GM23338 (cell line): ENCODE data around the gene FARS2. TPM values are rescaled to one million over a fixed set of nuclear protein-coding genes. Genes with fewer than 3 reads are reported as not detected.

Experiments
- ATAC-seq: fragments of 200-7000 bp; cut with Tn5 transposase; 3 replicates; pipeline ENCODE4 v1.9.1; 2020
- DNase-seq: peaks from one replicate; pipeline ENCODE4 v3.0.0-alpha.2; 2015; ENCODE audit warnings: low spot score
- H2AFZ ChIP-seq: fragments of 200-600 bp; sonication (generic); 2 replicates; pipeline ENCODE4 v1.8.0; 2016; ENCODE audit warnings: antibody characterized with exemption, mild to moderate bottlenecking, moderate library complexity
- H3F3A ChIP-seq: fragments of 200-600 bp; sonication (generic); replicated peaks from 2 replicates; pipeline ENCODE4 v1.8.0; 2017; ENCODE audit warnings: antibody characterized with exemption, mixed run types, low read depth
- H3K27ac ChIP-seq: fragments of 200-600 bp; sonication (generic); 2 replicates; pipeline ENCODE4 v1.6.1; 2016; ENCODE audit warnings: low read depth
- H3K27me3 ChIP-seq: fragments of 200-600 bp; sonication (generic); 2 replicates; pipeline ENCODE4 v1.8.0; 2016; ENCODE audit warnings: mild to moderate bottlenecking, mixed run types, moderate library complexity; ENCODE audit not compliant: insufficient read depth
- H3K36me3 ChIP-seq: fragments of 200-600 bp; sonication (generic); 2 replicates; pipeline ENCODE4 v1.8.0; 2016; ENCODE audit warnings: mild to moderate bottlenecking; ENCODE audit not compliant: insufficient read depth
- H3K4me1 ChIP-seq: fragments of 200-600 bp; sonication (generic); 2 replicates; pipeline ENCODE4 v1.8.0; 2016; ENCODE audit warnings: mild to moderate bottlenecking, moderate library complexity; ENCODE audit not compliant: insufficient read depth
- H3K4me2 ChIP-seq: fragments of 200-600 bp; sonication (generic); 2 replicates; pipeline ENCODE4 v1.7.1; 2017; ENCODE audit warnings: mixed run types
- H3K4me3 ChIP-seq: fragments of 200-600 bp; sonication (generic); 2 replicates; pipeline ENCODE4 v1.6.1; 2016; ENCODE audit warnings: mixed run types
- H3K79me2 ChIP-seq: fragments of 200-600 bp; sonication (generic); replicated peaks from 2 replicates; pipeline ENCODE4 v1.8.0; 2017; ENCODE audit warnings: mild to moderate bottlenecking; ENCODE audit not compliant: insufficient read depth
- H3K9me2 ChIP-seq: fragments of 200-600 bp; sonication (generic); 2 replicates; pipeline ENCODE4 v1.8.0; 2017; ENCODE audit not compliant: insufficient read depth
- H4K20me1 ChIP-seq: fragments of 200-600 bp; sonication (generic); replicated peaks from 2 replicates; pipeline ENCODE4 v1.8.0; 2017; ENCODE audit warnings: mild to moderate bottlenecking; ENCODE audit not compliant: insufficient read depth
- H3K27ac Mint-ChIP-seq: 2 replicates; pipeline ENCODE4 v1.8.0; 2020; ENCODE audit warnings: inconsistent platforms, mild to moderate bottlenecking, moderate library complexity, mixed read lengths
- H3K27me3 Mint-ChIP-seq: 3 replicates; pipeline ENCODE4 v1.8.0; 2022; ENCODE audit warnings: low read depth, mild to moderate bottlenecking, moderate library complexity, mixed read lengths, inconsistent platforms; ENCODE audit not compliant: insufficient read depth, poor library complexity
- H3K36me3 Mint-ChIP-seq: 3 replicates; pipeline ENCODE4 v1.8.0; 2021; ENCODE audit warnings: low read depth, mild to moderate bottlenecking, inconsistent platforms, moderate library complexity, mixed read lengths
- H3K4me1 Mint-ChIP-seq: 3 replicates; pipeline ENCODE4 v1.8.0; 2020; ENCODE audit warnings: mild to moderate bottlenecking, inconsistent platforms, mixed read lengths
- H3K4me3 Mint-ChIP-seq: 3 replicates; pipeline ENCODE4 v1.8.0; 2021; ENCODE audit warnings: moderate library complexity, mild to moderate bottlenecking, inconsistent platforms, mixed read lengths
- H3K9me3 Mint-ChIP-seq: 3 replicates; pipeline ENCODE4 v1.8.0; 2020; ENCODE audit warnings: moderate library complexity, mild to moderate bottlenecking, inconsistent platforms, mixed read lengths
- CREB1 ChIP-seq: fragments of 250-450 bp; sonication (Bioruptor Pico); IDR thresholded peaks from 2 replicates; pipeline ENCODE4 v1.5.0; 2020; ENCODE audit warnings: low read depth, mild to moderate bottlenecking, moderate library complexity
- EZH2 ChIP-seq: fragments of 200-600 bp; sonication (generic); IDR thresholded peaks from one replicate; pipeline ENCODE4 v1.8.0; 2017; ENCODE audit warnings: antibody characterized with exemption, mild to moderate bottlenecking, low read depth; ENCODE audit not compliant: unreplicated experiment
- EZH2phosphoT487 ChIP-seq: fragments of 200-600 bp; sonication (generic); IDR thresholded peaks from one replicate; pipeline ENCODE4 v1.8.1; 2018; ENCODE audit warnings: antibody characterized with exemption; ENCODE audit not compliant: unreplicated experiment
- NANOG ChIP-seq: IDR thresholded peaks from 2 replicates; pipeline ENCODE4 v1.6.1; 2016; ENCODE audit warnings: antibody characterized with exemption, borderline replicate concordance
- STAT1 ChIP-seq: IDR thresholded peaks from one replicate; pipeline ENCODE4 v1.6.1; 2016; ENCODE audit warnings: antibody characterized with exemption; ENCODE audit not compliant: unreplicated experiment
- ZNF114 ChIP-seq: fragments of 250-450 bp; sonication (Bioruptor Pico); IDR thresholded peaks from 2 replicates; pipeline ENCODE4 v1.5.0; 2020; ENCODE audit warnings: mild to moderate bottlenecking, moderate library complexity
- polyA plus RNA-seq: library from polyadenylated mRNA; unstranded; fragments of >200 nt; fragmentation: Nextera tagmentation; extraction: Ambion mirVana; gene quantifications from 2 replicates; pipeline ENCODE4 v1.2.1, GENCODE V29; 2016
- total RNA-seq: library from RNA; depleted of rRNA; stranded (reverse); fragments of >200 nt; shearing (Covaris generic); gene quantifications from 2 replicates; pipeline ENCODE4 v1.2.3, GENCODE V29; 2014
- TF ChIP-seq, protein P1 (sequence below): IDR thresholded peaks from 2 replicates; pipeline ENCODE4 v1.6.1; 2016; ENCODE audit warnings: antibody characterized with exemption
- TF ChIP-seq, protein P2 (sequence below): fragments of 250-450 bp; sonication (Bioruptor Pico); IDR thresholded peaks from 2 replicates; pipeline ENCODE4 v1.5.0; 2020; ENCODE audit warnings: mild to moderate bottlenecking, moderate library complexity

Gene FARS2
- total and polyA plus RNA-seq, 2 experiments from 2014 or later, result 7.6 to 19.0 TPM

DNA sequence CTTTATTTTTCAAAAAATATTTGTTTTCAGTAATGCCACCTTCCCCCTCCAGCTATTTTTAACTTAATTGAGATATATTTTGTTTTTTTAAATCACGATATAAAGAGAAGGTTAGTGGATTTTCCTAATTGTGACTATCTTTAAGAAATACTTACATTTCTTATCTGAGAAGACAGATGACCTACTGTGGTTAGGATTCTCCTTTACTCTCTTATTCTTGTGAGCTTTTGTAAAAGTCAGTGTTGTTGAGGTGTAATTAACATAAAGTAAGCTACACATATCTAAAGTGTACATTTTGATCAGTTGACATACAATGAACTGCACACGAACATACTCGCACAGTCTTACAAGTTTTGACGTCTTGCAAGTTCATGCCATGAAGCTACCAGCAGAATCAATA lies 144.7 kb downstream of the FARS2 start (continued):
- TF ChIP-seq, protein P1, sequence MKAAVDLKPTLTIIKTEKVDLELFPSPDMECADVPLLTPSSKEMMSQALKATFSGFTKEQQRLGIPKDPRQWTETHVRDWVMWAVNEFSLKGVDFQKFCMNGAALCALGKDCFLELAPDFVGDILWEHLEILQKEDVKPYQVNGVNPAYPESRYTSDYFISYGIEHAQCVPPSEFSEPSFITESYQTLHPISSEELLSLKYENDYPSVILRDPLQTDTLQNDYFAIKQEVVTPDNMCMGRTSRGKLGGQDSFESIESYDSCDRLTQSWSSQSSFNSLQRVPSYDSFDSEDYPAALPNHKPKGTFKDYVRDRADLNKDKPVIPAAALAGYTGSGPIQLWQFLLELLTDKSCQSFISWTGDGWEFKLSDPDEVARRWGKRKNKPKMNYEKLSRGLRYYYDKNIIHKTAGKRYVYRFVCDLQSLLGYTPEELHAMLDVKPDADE, result no peak
- TF ChIP-seq ZNF114 (CRISPR knock-in tag), result no peak

DNA sequence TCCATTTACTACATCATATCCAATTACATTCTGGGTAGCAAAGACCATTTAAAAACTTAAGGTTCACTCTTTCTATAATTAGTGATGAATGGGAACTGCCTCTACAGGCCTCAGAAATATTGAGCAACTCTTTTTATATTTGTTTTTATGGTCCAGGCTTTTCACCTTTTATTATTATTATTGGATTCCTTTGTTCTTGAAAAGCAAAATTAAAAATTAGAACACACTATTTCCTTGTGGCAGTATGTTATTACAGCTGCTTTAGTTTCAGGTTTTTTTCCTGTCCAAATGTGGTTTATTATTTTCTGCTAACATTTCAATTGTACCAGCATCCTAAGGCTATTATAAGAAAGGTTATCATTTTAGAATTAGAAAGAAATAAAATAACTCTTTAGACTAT lies 150.1 kb downstream of the FARS2 start:
- Histone ChIP-seq H3K79me2 (no peaks in the 10 kb centered on the region), H3F3A (no peaks in the 10 kb centered on the region), H2AFZ (no peak overlapping the region), H3K4me1 (peaks cover 6% of the 10 kb centered on the region; the same call in 1 of the 2 replicates), H3K27me3 (no peaks in the 10 kb centered on the region), H3K4me3 (no peak overlapping the region), H3K4me2 (no peak overlapping the region), H4K20me1 (no peaks in the 10 kb centered on the region), H3K9me2 (no peaks in the 10 kb centered on the region), H3K36me3 (no peaks in the 10 kb centered on the region), H3K27ac (no peak overlapping the region)
- H3K9me3 Mint-ChIP-seq, result no peaks in the 10 kb centered on the region; the same call in 2 of the 3 replicates
- peaks cover 3% of the 10 kb centered on the region; the same call in 1 of the 3 replicates for H3K36me3 Mint-ChIP-seq
- H3K4me1 Mint-ChIP-seq, result peaks cover 21% of the 10 kb centered on the region
- no peak overlapping the region for H3K27ac Mint-ChIP-seq
- TF ChIP-seq EZH2, result no peak
- no peak for TF ChIP-seq CREB1 (CRISPR knock-in tag)
- TF ChIP-seq, protein P2, sequence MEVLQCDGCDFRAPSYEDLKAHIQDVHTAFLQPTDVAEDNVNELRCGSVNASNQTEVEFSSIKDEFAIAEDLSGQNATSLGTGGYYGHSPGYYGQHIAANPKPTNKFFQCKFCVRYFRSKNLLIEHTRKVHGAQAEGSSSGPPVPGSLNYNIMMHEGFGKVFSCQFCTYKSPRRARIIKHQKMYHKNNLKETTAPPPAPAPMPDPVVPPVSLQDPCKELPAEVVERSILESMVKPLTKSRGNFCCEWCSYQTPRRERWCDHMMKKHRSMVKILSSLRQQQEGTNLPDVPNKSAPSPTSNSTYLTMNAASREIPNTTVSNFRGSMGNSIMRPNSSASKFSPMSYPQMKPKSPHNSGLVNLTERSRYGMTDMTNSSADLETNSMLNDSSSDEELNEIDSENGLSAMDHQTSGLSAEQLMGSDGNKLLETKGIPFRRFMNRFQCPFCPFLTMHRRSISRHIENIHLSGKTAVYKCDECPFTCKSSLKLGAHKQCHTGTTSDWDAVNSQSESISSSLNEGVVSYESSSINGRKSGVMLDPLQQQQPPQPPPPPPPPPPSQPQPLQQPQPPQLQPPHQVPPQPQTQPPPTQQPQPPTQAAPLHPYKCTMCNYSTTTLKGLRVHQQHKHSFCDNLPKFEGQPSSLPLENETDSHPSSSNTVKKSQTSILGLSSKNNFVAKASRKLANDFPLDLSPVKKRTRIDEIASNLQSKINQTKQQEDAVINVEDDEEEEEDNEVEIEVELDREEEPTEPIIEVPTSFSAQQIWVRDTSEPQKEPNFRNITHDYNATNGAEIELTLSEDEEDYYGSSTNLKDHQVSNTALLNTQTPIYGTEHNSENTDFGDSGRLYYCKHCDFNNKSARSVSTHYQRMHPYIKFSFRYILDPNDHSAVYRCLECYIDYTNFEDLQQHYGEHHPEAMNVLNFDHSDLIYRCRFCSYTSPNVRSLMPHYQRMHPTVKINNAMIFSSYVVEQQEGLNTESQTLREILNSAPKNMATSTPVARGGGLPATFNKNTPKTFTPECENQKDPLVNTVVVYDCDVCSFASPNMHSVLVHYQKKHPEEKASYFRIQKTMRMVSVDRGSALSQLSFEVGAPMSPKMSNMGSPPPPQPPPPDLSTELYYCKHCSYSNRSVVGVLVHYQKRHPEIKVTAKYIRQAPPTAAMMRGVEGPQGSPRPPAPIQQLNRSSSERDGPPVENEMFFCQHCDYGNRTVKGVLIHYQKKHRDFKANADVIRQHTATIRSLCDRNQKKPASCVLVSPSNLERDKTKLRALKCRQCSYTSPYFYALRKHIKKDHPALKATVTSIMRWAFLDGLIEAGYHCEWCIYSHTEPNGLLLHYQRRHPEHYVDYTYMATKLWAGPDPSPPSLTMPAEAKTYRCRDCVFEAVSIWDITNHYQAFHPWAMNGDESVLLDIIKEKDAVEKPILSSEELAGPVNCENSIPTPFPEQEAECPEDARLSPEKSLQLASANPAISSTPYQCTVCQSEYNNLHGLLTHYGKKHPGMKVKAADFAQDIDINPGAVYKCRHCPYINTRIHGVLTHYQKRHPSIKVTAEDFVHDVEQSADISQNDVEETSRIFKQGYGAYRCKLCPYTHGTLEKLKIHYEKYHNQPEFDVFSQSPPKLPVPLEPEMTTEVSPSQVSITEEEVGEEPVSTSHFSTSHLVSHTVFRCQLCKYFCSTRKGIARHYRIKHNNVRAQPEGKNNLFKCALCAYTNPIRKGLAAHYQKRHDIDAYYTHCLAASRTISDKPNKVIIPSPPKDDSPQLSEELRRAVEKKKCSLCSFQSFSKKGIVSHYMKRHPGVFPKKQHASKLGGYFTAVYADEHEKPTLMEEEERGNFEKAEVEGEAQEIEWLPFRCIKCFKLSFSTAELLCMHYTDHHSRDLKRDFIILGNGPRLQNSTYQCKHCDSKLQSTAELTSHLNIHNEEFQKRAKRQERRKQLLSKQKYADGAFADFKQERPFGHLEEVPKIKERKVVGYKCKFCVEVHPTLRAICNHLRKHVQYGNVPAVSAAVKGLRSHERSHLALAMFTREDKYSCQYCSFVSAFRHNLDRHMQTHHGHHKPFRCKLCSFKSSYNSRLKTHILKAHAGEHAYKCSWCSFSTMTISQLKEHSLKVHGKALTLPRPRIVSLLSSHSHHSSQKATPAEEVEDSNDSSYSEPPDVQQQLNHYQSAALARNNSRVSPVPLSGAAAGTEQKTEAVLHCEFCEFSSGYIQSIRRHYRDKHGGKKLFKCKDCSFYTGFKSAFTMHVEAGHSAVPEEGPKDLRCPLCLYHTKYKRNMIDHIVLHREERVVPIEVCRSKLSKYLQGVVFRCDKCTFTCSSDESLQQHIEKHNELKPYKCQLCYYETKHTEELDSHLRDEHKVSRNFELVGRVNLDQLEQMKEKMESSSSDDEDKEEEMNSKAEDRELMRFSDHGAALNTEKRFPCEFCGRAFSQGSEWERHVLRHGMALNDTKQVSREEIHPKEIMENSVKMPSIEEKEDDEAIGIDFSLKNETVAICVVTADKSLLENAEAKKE (CRISPR knock-in tag), result no peak
- no peak for TF ChIP-seq STAT1
- TF ChIP-seq NANOG, result no peak
- TF ChIP-seq EZH2phosphoT487, result no peak
- no peak overlapping the region for H3K4me3 Mint-ChIP-seq
- H3K27me3 Mint-ChIP-seq, result no peaks in the 10 kb centered on the region
- DNase-seq, result no peak
- no peak for ATAC-seq
